ENCODE measurements around the gene MED12.

DNA sequence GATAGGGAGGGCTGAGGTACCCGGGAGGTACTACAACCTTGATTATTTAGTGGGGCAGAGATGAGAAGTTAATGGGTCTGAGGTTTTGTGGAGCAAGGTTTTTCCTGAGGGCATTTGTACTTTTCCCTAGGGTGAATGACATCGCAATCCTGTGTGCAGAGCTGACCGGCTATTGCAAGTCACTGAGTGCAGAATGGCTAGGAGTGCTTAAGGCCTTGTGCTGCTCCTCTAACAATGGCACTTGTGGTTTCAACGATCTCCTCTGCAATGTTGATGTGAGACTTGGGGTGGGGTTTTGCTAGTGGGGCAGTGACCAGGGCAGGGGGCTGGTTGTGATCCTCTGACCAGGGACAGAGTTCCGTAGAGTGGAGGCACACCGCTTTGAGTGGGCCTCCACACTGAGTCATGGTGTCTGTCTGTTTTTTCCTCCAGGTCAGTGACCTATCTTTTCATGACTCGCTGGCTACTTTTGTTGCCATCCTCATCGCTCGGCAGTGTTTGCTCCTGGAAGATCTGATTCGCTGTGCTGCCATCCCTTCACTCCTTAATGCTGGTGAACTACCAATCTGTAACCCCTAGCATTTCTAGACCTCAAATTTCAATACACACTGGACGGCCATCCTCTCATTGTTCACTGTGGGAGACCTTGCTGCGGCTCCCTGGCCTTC, 9.9 kb downstream of the MED12 start:
- TF ChIP-seq, protein P1, sequence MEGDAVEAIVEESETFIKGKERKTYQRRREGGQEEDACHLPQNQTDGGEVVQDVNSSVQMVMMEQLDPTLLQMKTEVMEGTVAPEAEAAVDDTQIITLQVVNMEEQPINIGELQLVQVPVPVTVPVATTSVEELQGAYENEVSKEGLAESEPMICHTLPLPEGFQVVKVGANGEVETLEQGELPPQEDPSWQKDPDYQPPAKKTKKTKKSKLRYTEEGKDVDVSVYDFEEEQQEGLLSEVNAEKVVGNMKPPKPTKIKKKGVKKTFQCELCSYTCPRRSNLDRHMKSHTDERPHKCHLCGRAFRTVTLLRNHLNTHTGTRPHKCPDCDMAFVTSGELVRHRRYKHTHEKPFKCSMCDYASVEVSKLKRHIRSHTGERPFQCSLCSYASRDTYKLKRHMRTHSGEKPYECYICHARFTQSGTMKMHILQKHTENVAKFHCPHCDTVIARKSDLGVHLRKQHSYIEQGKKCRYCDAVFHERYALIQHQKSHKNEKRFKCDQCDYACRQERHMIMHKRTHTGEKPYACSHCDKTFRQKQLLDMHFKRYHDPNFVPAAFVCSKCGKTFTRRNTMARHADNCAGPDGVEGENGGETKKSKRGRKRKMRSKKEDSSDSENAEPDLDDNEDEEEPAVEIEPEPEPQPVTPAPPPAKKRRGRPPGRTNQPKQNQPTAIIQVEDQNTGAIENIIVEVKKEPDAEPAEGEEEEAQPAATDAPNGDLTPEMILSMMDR (conservative IDR thresholded peaks at IDR 0.05; ENCODE audit: low read depth, low read length): no peak
- no peak for TF ChIP-seq EZH2 (IDR thresholded peaks at IDR 0.05; ENCODE audit: borderline replicate concordance, low read depth, low read length, poor library complexity, severe bottlenecking)

Data from A673 (cell line).